H9 (cell line): ENCODE data around the gene PDZD2. TPM values are rescaled to one million over a fixed set of nuclear protein-coding genes. Genes with fewer than 3 reads are reported as not detected.
A peak's percentile ranks its signal among the peaks of the same experiment; 100 is the strongest.

Experiments
- DNase-seq: peaks from one replicate; pipeline ENCODE4 v3.0.0-alpha.2; 2017
- H2AFZ ChIP-seq: one replicate; pipeline ENCODE4 v1.6.1; 2013; ENCODE audit warnings: mild to moderate bottlenecking, low read length, control low read depth, moderate library complexity
- H2AK5ac ChIP-seq: 2 replicates; pipeline ENCODE4 v1.6.1; 2013; ENCODE audit warnings: low read length, control low read depth, mixed read lengths; ENCODE audit not compliant: insufficient read length
- H2BK120ac ChIP-seq: one replicate; pipeline ENCODE4 v1.6.1; 2013; ENCODE audit warnings: low read depth, mild to moderate bottlenecking, low read length, control low read depth, inconsistent platforms; ENCODE audit not compliant: poor library complexity, severe bottlenecking
- H2BK12ac ChIP-seq: 2 replicates; pipeline ENCODE4 v1.6.1; 2013; ENCODE audit warnings: low read length, control low read depth, mixed read lengths, low read depth; ENCODE audit not compliant: insufficient read length
- H2BK15ac ChIP-seq: 2 replicates; pipeline ENCODE4 v1.6.1; 2013; ENCODE audit warnings: low read depth, low read length, control low read depth
- H2BK20ac ChIP-seq: one replicate; pipeline ENCODE4 v1.6.1; 2013; ENCODE audit warnings: low read depth, mild to moderate bottlenecking, low read length, control low read depth, inconsistent platforms; ENCODE audit not compliant: poor library complexity, severe bottlenecking
- H2BK5ac ChIP-seq: 2 replicates; pipeline ENCODE4 v1.6.1; 2013; ENCODE audit warnings: low read length, control low read depth, mixed read lengths; ENCODE audit not compliant: insufficient read length
- H3K14ac ChIP-seq: 2 replicates; pipeline ENCODE4 v1.6.1; 2013; ENCODE audit warnings: low read length, control low read depth; ENCODE audit not compliant: insufficient read depth
- H3K18ac ChIP-seq: 2 replicates; pipeline ENCODE4 v1.6.1; 2013; ENCODE audit warnings: low read depth, mild to moderate bottlenecking, mixed read lengths, low read length, control low read depth; ENCODE audit not compliant: insufficient read length
- H3K23ac ChIP-seq: 2 replicates; pipeline ENCODE4 v1.6.1; 2013; ENCODE audit warnings: low read length, control low read depth, mixed read lengths, low read depth; ENCODE audit not compliant: insufficient read length
- H3K23me2 ChIP-seq: 2 replicates; pipeline ENCODE4 v1.6.1; 2013; ENCODE audit warnings: low read depth, mild to moderate bottlenecking, mixed read lengths, low read length, control low read depth; ENCODE audit not compliant: insufficient read length, poor library complexity, severe bottlenecking
- H3K27ac ChIP-seq: 2 replicates; pipeline ENCODE4 v1.5.1; 2013; ENCODE audit warnings: low read length, control low read depth, mixed read lengths, low read depth; ENCODE audit not compliant: insufficient read length
- H3K27me3 ChIP-seq: 2 replicates; pipeline ENCODE4 v1.6.1; 2013; ENCODE audit warnings: low read length, control low read depth, inconsistent platforms; ENCODE audit not compliant: insufficient read depth
- H3K4ac ChIP-seq: 2 replicates; pipeline ENCODE4 v1.6.1; 2013; ENCODE audit warnings: low read depth, mild to moderate bottlenecking, control low read depth, inconsistent platforms, low read length, moderate library complexity
- H3K4me1 ChIP-seq: 2 replicates; pipeline ENCODE4 v1.6.1; 2013; ENCODE audit warnings: low read length, control low read depth, inconsistent platforms; ENCODE audit not compliant: insufficient read depth
- H3K4me2 ChIP-seq: 2 replicates; pipeline ENCODE4 v1.6.1; 2013; ENCODE audit warnings: low read length, control low read depth, mixed read lengths; ENCODE audit not compliant: insufficient read length, insufficient read depth
- H3K56ac ChIP-seq: 2 replicates; pipeline ENCODE4 v1.6.1; 2013; ENCODE audit warnings: low read depth, mild to moderate bottlenecking, mixed read lengths, low read length, control low read depth; ENCODE audit not compliant: insufficient read length
- H3K79me1 ChIP-seq: 2 replicates; pipeline ENCODE4 v1.6.1; 2013; ENCODE audit warnings: low read depth, mild to moderate bottlenecking, moderate library complexity, low read length, control low read depth, inconsistent platforms; ENCODE audit not compliant: insufficient read depth, poor library complexity, severe bottlenecking
- H3K79me2 ChIP-seq: 2 replicates; pipeline ENCODE4 v1.6.1; 2013; ENCODE audit warnings: low read length, control low read depth, inconsistent platforms; ENCODE audit not compliant: insufficient read depth
- H3K9ac ChIP-seq: 2 replicates; pipeline ENCODE4 v1.6.1; 2013; ENCODE audit warnings: low read length, control low read depth, mixed read lengths; ENCODE audit not compliant: insufficient read length; ENCODE audit errors: extremely low read depth
- H3K9me3 ChIP-seq: one replicate; pipeline ENCODE4 v1.6.1; 2013; ENCODE audit warnings: low read depth, low read length, inconsistent platforms; ENCODE audit not compliant: control insufficient read depth
- H3T11ph ChIP-seq: one replicate; pipeline ENCODE4 v1.6.1; 2013; ENCODE audit warnings: mild to moderate bottlenecking, low read length, control low read depth, inconsistent platforms
- H4K20me1 ChIP-seq: one replicate; pipeline ENCODE4 v1.6.1; 2013; ENCODE audit not compliant: control insufficient read depth, insufficient read length, insufficient read depth
- H4K5ac ChIP-seq: 2 replicates; pipeline ENCODE4 v1.6.1; 2013; ENCODE audit warnings: low read depth, mild to moderate bottlenecking, mixed read lengths, low read length, control low read depth; ENCODE audit not compliant: insufficient read length
- H4K8ac ChIP-seq: replicated peaks from 2 replicates; pipeline ENCODE4 v1.6.1; 2013; ENCODE audit warnings: low read length, control low read depth, mixed read lengths, low read depth; ENCODE audit not compliant: insufficient read length
- H4K91ac ChIP-seq: 2 replicates; pipeline ENCODE4 v1.6.1; 2013; ENCODE audit warnings: low read depth, mild to moderate bottlenecking, moderate library complexity, mixed read lengths, low read length, control low read depth; ENCODE audit not compliant: insufficient read length
- H3K27ac Mint-ChIP-seq, 3 experiments: 2 replicates in 2 of 3; 3 replicates in 1 of 3; pipeline ENCODE4 v1.8.0; 2020 to 2021; ENCODE audit warnings: mixed read lengths in 3 of 3, mild to moderate bottlenecking in 1 of 3, moderate library complexity in 1 of 3
- H3K27me3 Mint-ChIP-seq: 2 replicates; pipeline ENCODE4 v1.8.0; 2021; ENCODE audit warnings: low read depth, mild to moderate bottlenecking, moderate library complexity, mixed read lengths
- H3K36me3 Mint-ChIP-seq, 3 experiments: 2 replicates in 2 of 3; 3 replicates in 1 of 3; pipeline ENCODE4 v1.8.0; 2020 to 2021; ENCODE audit warnings: low read depth in 3 of 3, mixed read lengths in 3 of 3; ENCODE audit not compliant: insufficient read depth in 1 of 3
- H3K4me1 Mint-ChIP-seq, 2 experiments: 2 replicates each; pipeline ENCODE4 v1.8.0; 2020; ENCODE audit warnings: mixed read lengths in 2 of 2
- H3K4me3 Mint-ChIP-seq, 2 experiments: 2 replicates in 1 of 2; 3 replicates in 1 of 2; pipeline ENCODE4 v1.8.0; 2020 to 2021; ENCODE audit warnings: mild to moderate bottlenecking in 2 of 2, mixed read lengths in 2 of 2, moderate library complexity in 1 of 2
- H3K9me3 Mint-ChIP-seq, 2 experiments: 2 replicates in 1 of 2; 3 replicates in 1 of 2; pipeline ENCODE4 v1.8.0; 2020; ENCODE audit warnings: mild to moderate bottlenecking in 2 of 2, mixed read lengths in 2 of 2, moderate library complexity in 1 of 2
- CTCF ChIP-seq: fragments of 200-600 bp; sonication (generic); conservative IDR thresholded peaks from 3 replicates; pipeline ENCODE4 v1.8.0; 2021; ENCODE audit warnings: antibody characterized with exemption, mild to moderate bottlenecking
- WGBS: extraction: QIAGEN DNeasy Blood & Tissue Kit; methylation state at CpG from one replicate; pipeline ENCODE4 v1.1.7; 2013; ENCODE audit warnings: missing lambda C conversion rate, low lambda C conversion rate, mixed read lengths; ENCODE audit not compliant: insufficient read length; ENCODE audit errors: extremely low coverage; 5-methylcytosine and 5-hydroxymethylcytosine counted together
- total RNA-seq: library from RNA; stranded (reverse); gene quantifications from 2 replicates; pipeline ENCODE4 v1.2.1, GENCODE V29; 2021

The PDZD2 gene
- total RNA-seq, 1 experiment from 2014 or later, result 9.9 TPM

GRCh38 chr5:31921852-31922305, 282.9 kb downstream of the PDZD2 start:
- Histone ChIP-seq H3K23me2 (no peaks in the 10 kb centered on the region), H3T11ph (no peak overlapping the region), H3K4ac (no peak overlapping the region), H3K23ac (no peak overlapping the region), H3K79me1 (no peaks in the 10 kb centered on the region), H3K18ac (no peak overlapping the region), H3K27ac (no peak overlapping the region), H3K9me3 (no peaks in the 10 kb centered on the region), H2BK12ac (no peak overlapping the region), H2BK5ac (no peak overlapping the region), H3K4me1 (no peaks in the 10 kb centered on the region), H2AFZ (no peak overlapping the region), H4K91ac (no peak overlapping the region), H3K4me2 (no peak overlapping the region), H3K14ac (no peak overlapping the region), H2BK120ac (no peak overlapping the region), H4K8ac (no peak overlapping the region), H3K56ac (no peak overlapping the region), H3K79me2 (no peaks in the 10 kb centered on the region), H3K27me3 (no peaks in the 10 kb centered on the region), H2BK20ac (no peak overlapping the region), H2BK15ac (no peak overlapping the region), H4K20me1 (no peaks in the 10 kb centered on the region), H2AK5ac (no peak overlapping the region), H3K9ac (no peak overlapping the region), H4K5ac (no peak overlapping the region)
- no peaks in the 10 kb centered on the region for H3K27me3 Mint-ChIP-seq
- H3K27ac Mint-ChIP-seq, result 0 out of 7 replicates have a peak overlapping the region, but pooled peaks of 2 of the 3 experiments have one; percentile 17 to 40
- no peak for DNase-seq
- no peaks in the 10 kb centered on the region; a peak in 1 of 7 replicates for H3K36me3 Mint-ChIP-seq
- no CpG with 5 or more reads among the region's 3 CpGs for WGBS
- H3K9me3 Mint-ChIP-seq, result no peaks in the 10 kb centered on the region
- TF ChIP-seq CTCF, result no peak
- no peak overlapping the region for H3K4me3 Mint-ChIP-seq
- peaks cover 22 to 23% of the 10 kb centered on the region in 2 experiments for H3K4me1 Mint-ChIP-seq
